ENCODE measurements around the gene KNSTRN. TPM values are rescaled to one million over a fixed set of nuclear protein-coding genes. Genes with fewer than 3 reads are reported as not detected.

The KNSTRN gene
- total and polyA plus RNA-seq, 2 of the 13 experiments (the other 11 are each of a cell fraction or from before 2014, with no cell fraction given) = 20.3 to 62.3 TPM

- TF ChIP-seq HOXA9 (CRISPR knock-in tag; IDR thresholded peaks at IDR 0.05; ENCODE audit: borderline replicate concordance) (peak; percentile 97), CBX5 (CRISPR knock-in tag; IDR thresholded peaks at IDR 0.05; ENCODE audit: borderline replicate concordance) (peak; percentile 66; the same call in 1 of the 2 replicates), ZNF460 (CRISPR knock-in tag; IDR thresholded peaks at IDR 0.05; ENCODE audit: borderline replicate concordance) (no peak; the same call in 1 of the 2 replicates), ATF6 (CRISPR knock-in tag; conservative IDR thresholded peaks at IDR 0.05) (no peak), GLMP (CRISPR knock-in tag; IDR thresholded peaks at IDR 0.05; ENCODE audit: borderline replicate concordance) (no peak), ZMYM3 (CRISPR knock-in tag; IDR thresholded peaks at IDR 0.05) (no peak), MXI1 (IDR thresholded peaks at IDR 0.05; ENCODE audit: borderline replicate concordance, low read depth, low read length) (peak; percentile 54; the same call in 1 of the 3 replicates), JUND (CRISPR knock-in tag; IDR thresholded peaks at IDR 0.05) (no peak), ZFAT (CRISPR knock-in tag; conservative IDR thresholded peaks at IDR 0.05) (peak; percentile 85; the same call in 1 of the 2 replicates), ZNF597 (CRISPR knock-in tag; IDR thresholded peaks at IDR 0.05) (no peak), POLR2AphosphoS2 (IDR thresholded peaks at IDR 0.05; ENCODE audit: low read depth, low read length) (no peak), ZNF724P (CRISPR knock-in tag; IDR thresholded peaks at IDR 0.05; ENCODE audit: borderline replicate concordance) (peak; percentile 95; the same call in 1 of the 2 replicates), TEAD3 (CRISPR knock-in tag; optimal IDR thresholded peaks at IDR 0.05; ENCODE audit: borderline replicate concordance) (peak; percentile 53), MXD4 (CRISPR knock-in tag; IDR thresholded peaks at IDR 0.05) (peak; percentile 89), ARID3A (IDR thresholded peaks at IDR 0.05; ENCODE audit: low read depth, low read length) (no peak), SMAD9 (CRISPR knock-in tag; IDR thresholded peaks at IDR 0.05) (no peak), NFAT5 (CRISPR knock-in tag; IDR thresholded peaks at IDR 0.05) (peak; percentile 99)
Measured at GRCh38 chr15:40367686-40368611, 14.6 kb upstream of the KNSTRN start (continued).
